ENCODE measurements around the gene ANKS1B.

Gene ANKS1B

GRCh38 chr12:99767809-99768208, 216.9 kb downstream of the ANKS1B start:
- Histone ChIP-seq H3K27me3 (ENCODE audit: insufficient read depth, low read depth) (no peaks in the 10 kb centered on the region), H3K36me3 (ENCODE audit: insufficient read depth) (no peaks in the 10 kb centered on the region), H3K4me2 (no peak overlapping the region), H2AFZ (ENCODE audit: low read depth) (no peak overlapping the region), H3K4me1 (ENCODE audit: low read depth, poor library complexity, severe bottlenecking) (no peaks in the 10 kb centered on the region), H3K79me2 (ENCODE audit: insufficient read depth, low read depth) (no peaks in the 10 kb centered on the region), H4K20me1 (ENCODE audit: insufficient read depth) (no peaks in the 10 kb centered on the region), H3K4me3 (IDR thresholded peaks at IDR 0.05; ENCODE audit: insufficient read depth, low read depth, low read length) (no peak overlapping the region), H3K27ac (no peak overlapping the region), H3K9ac (no peak overlapping the region)
- TF ChIP-seq, protein P1, sequence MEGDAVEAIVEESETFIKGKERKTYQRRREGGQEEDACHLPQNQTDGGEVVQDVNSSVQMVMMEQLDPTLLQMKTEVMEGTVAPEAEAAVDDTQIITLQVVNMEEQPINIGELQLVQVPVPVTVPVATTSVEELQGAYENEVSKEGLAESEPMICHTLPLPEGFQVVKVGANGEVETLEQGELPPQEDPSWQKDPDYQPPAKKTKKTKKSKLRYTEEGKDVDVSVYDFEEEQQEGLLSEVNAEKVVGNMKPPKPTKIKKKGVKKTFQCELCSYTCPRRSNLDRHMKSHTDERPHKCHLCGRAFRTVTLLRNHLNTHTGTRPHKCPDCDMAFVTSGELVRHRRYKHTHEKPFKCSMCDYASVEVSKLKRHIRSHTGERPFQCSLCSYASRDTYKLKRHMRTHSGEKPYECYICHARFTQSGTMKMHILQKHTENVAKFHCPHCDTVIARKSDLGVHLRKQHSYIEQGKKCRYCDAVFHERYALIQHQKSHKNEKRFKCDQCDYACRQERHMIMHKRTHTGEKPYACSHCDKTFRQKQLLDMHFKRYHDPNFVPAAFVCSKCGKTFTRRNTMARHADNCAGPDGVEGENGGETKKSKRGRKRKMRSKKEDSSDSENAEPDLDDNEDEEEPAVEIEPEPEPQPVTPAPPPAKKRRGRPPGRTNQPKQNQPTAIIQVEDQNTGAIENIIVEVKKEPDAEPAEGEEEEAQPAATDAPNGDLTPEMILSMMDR (conservative IDR thresholded peaks at IDR 0.05; ENCODE audit: low read depth, low read length), result peak; percentile 59; the same call in 1 of the 2 replicates

DNA sequence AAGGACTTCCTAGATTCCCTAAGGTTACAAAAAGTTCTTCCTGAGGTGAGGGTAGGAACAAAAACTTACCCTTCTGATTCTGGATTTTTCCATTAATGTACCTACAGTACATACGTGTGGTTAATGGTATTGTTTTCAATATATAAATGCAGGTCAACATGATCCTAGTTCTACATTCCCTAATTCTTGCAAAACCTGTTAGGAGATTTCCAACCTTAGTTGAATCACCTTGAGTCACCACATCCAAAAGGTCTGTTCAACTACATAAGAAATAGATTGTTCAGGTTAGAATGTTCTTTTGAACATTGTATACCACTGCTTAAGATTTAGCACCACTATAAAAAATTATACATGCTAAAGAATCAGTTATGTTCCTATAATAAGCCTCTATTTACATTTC, 218.3 kb downstream of the ANKS1B start:
- TF ChIP-seq, protein P1 (conservative IDR thresholded peaks at IDR 0.05; ENCODE audit: low read depth, low read length), result no peak
- no peak overlapping the region for H3K9ac ChIP-seq
- no peaks in the 10 kb centered on the region for H3K27me3 ChIP-seq (ENCODE audit: insufficient read depth, low read depth)
- no peak overlapping the region for H3K27ac ChIP-seq
- no peak overlapping the region for H3K4me2 ChIP-seq
- no peak overlapping the region for H3K4me3 ChIP-seq (IDR thresholded peaks at IDR 0.05; ENCODE audit: insufficient read depth, low read depth, low read length)
- no peak overlapping the region for H2AFZ ChIP-seq (ENCODE audit: low read depth)
- no peaks in the 10 kb centered on the region for H3K4me1 ChIP-seq (ENCODE audit: low read depth, poor library complexity, severe bottlenecking)
- no peaks in the 10 kb centered on the region for H3K79me2 ChIP-seq (ENCODE audit: insufficient read depth, low read depth)
- H4K20me1 ChIP-seq (ENCODE audit: insufficient read depth), result no peaks in the 10 kb centered on the region
- no peaks in the 10 kb centered on the region for H3K36me3 ChIP-seq (ENCODE audit: insufficient read depth)

GRCh38 chr12:99765469-99766114, 219.1 kb downstream of the ANKS1B start:
- Histone ChIP-seq H4K20me1 (ENCODE audit: insufficient read depth) (no peaks in the 10 kb centered on the region), H3K36me3 (ENCODE audit: insufficient read depth) (no peaks in the 10 kb centered on the region), H3K4me3 (IDR thresholded peaks at IDR 0.05; ENCODE audit: insufficient read depth, low read depth, low read length) (no peak overlapping the region), H3K79me2 (ENCODE audit: insufficient read depth, low read depth) (no peaks in the 10 kb centered on the region), H3K4me1 (ENCODE audit: low read depth, poor library complexity, severe bottlenecking) (no peaks in the 10 kb centered on the region), H3K9ac (no peak overlapping the region), H3K27ac (no peak overlapping the region), H3K27me3 (ENCODE audit: insufficient read depth, low read depth) (no peaks in the 10 kb centered on the region), H2AFZ (ENCODE audit: low read depth) (no peak overlapping the region), H3K4me2 (no peak overlapping the region)
- TF ChIP-seq, protein P1 (conservative IDR thresholded peaks at IDR 0.05; ENCODE audit: low read depth, low read length), result no peak

DNA sequence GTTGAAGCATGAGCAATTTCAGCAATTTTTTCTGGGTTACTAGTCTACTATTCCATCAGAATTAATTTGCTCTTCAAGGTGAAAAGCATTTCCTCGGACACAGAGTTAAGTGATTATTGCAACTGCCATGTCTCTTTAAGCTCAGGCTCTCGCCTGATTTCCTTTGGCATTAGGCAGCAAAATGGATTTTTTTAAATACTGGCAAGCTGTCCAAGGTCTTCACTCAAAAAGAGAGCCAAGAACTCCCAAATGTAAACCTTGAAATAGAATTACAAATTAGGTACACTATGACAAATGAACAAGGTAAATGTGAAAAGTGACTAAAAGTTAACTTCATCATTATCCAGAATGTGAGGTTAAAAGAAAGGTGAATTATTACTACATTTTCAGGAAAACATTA, 225.3 kb downstream of the ANKS1B start:
- H3K4me3 ChIP-seq (IDR thresholded peaks at IDR 0.05; ENCODE audit: insufficient read depth, low read depth, low read length), result no peak overlapping the region
- H2AFZ ChIP-seq (ENCODE audit: low read depth), result no peak overlapping the region
- no peaks in the 10 kb centered on the region for H3K27me3 ChIP-seq (ENCODE audit: insufficient read depth, low read depth)
- H3K36me3 ChIP-seq (ENCODE audit: insufficient read depth), result no peaks in the 10 kb centered on the region
- TF ChIP-seq, protein P1 (conservative IDR thresholded peaks at IDR 0.05; ENCODE audit: low read depth, low read length), result no peak
- no peaks in the 10 kb centered on the region for H3K79me2 ChIP-seq (ENCODE audit: insufficient read depth, low read depth)
- H4K20me1 ChIP-seq (ENCODE audit: insufficient read depth), result no peaks in the 10 kb centered on the region
- H3K27ac ChIP-seq, result no peak overlapping the region
- H3K4me1 ChIP-seq (ENCODE audit: low read depth, poor library complexity, severe bottlenecking), result no peaks in the 10 kb centered on the region
- H3K4me2 ChIP-seq, result no peak overlapping the region
- no peak overlapping the region for H3K9ac ChIP-seq
